NOMO-1 (cell line): ENCODE measurements around the gene SPATA46.

Source experiments
- DNase-seq, 2 experiments: peaks; one replicate each; lab custom pipeline; 2025; ENCODE audit not compliant: unreplicated experiment in 2 of 2; lab: John Stamatoyannopoulos, UW

Gene SPATA46

DNA sequence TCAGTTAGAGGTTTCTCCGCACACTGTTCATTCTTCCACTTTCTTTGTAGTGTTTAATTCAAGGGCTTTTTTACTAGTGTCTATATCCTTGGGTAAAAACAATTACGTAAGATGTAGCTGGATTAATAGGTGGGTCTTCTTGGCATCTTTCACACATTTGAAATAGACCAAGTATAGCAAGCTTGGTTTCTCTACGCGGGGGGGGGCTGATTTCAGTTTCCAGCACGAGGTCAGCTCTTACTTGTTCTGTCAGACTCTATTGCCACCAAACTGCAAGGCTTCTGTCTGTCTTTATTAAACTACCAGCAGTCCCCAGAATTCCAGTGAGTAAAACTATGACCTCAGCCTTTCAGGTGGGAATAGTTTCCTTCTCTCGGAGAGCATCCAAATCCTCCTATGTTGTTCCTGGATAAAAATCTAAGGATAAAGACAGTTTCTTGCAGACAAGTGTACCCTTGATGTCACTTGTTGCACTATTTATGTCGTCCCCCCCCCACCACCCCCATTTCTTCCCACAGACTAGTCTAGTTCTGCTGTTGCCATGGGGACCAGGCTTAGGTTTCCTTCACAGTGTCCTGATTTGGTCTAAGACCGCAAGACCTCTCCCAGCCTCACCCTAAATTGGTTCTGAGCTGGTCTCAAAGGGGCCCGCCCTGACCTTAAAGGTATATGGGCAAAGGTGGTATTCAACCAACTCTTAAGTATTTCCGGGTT, 17.0 kb downstream of the SPATA46 start:
- no peak for DNase-seq

DNA sequence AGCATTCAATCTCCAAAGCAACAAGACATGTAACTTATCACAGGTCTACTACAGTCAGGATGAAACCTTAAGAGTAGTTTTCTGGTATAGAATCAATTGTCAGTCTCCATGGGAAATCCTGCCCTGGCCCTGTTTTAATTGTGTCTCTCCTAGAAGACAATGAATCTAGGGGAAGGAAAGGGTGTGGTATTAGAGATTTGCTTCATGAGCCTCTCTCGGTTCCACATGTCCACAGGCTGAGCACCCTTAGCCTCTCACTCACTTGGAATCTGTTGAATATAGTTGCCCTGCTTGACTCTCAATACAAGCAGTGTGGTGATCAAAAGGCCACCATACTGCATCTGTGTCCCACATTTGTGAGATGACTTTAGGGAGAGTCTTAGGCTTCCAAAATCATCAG, 17.7 kb downstream of the SPATA46 start:
- no peak for DNase-seq

DNA sequence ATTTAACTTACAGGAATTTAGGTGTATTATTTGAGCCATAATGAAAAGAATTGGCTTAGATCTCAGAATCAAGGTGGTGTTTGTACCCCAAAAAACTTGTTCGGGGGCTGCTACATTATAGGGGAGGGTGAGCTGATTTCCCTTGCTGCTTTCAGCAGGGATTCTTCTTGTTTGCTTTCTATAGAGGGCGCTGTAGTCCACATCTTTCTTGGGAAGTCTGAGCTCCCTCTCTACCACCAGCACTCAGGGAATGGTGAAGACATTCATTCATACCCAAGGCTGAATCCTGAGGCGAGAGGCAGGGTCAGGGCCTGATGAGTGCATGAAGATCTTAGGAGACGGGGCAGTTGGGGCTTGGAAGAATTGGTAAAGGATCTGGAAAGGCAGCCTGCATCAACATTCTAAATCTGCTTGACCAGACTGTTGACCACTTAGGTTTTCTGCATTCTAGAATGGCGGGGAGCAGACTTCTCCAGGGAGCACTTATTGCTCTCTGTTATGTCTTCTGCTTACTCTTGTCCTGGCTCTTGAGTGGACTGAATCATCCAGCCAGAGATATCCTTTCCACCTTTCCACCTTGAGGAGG, 18.9 kb downstream of the SPATA46 start:
- peak in 1 of 2 experiments; percentile 13 for DNase-seq

DNA sequence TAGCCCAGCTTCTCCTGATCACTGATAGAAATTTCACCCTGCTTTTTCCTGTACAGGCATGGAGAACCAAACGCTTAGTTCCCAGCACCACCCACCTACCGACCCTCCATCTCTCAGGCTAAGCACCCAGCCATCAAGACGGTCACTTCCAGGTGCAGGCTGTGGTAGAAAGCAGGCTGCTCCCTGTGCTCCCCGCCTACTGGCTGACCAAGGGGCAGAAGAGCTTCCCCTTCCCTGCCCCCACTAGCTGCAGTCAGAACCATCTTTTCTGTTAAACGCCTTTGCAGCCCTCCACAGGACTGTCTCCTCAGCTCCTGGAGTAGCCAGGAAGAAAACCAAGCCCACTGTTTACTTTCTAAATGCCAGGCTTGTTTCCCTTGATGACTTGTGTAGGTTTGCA, 23.0 kb downstream of the SPATA46 start:
- peak; percentile 7 to 18 for DNase-seq

DNA sequence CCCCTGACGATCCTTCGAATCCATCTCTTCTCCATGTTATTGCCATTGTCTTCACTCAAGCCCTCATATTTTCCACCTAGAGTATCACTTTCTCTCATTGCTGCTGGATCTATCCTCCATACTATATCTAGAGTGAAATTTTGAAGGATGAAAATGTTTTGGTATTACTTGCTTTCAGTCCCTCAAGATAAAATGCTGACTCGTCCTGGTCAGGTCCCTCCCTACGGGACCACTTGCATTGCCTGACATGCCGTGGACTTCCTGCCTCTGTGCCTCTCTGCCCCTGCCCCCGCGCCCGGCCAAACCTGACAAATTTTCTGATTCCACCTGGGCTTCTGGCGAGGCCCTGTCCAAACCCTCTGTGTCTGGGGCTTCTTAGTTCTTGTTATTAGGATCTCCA, 23.6 kb downstream of the SPATA46 start:
- no peak for DNase-seq

DNA sequence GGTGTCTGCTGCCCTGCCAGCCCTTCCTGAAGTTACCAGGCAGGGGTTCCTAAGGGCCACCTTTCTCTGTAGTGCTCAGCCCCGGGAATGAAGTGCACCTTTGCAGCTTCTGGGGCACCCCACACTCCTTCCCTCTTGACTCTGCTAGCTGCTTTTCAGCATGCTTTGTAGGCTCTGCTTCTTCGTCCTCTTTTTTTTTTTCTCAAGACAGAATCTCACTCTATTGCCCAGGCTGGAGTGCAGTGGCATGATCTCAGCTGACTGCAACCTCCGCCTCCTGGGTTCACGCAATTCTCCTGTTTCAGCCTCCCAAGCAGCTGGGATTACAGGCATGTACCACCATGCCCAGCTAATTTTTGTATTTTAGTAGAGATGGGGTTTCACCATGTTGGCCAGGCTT, 24.8 kb downstream of the SPATA46 start:
- peak; percentile 49 to 56 for DNase-seq

DNA sequence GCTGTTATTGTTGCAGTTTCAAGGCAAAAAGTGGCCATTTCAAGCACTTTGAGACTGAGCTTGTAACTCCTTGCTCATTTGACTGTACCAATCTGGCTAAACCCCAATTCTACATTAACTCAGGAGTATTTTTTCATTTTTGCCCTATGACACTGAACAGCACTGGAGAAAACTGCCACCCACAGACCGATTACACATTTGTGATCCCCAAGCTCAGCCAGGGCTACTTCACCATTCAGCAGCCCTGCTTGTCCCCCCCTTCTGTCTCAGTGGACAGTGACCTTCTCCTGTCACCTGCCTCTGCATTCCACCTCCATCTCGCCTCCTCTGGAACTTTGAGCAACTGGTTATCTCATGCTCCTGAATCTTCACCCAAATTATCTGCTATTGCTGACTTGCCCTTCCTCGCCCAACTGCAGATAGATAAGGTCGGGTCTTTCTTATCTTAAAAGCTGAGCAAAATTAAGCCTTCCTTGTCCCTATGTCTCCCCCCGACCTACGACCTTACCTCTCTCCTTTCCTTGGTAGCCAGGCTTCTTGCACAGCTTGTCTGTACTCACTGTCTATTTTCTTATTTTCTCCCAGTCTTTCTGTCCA, 25.3 kb downstream of the SPATA46 start:
- DNase-seq = no peak

DNA sequence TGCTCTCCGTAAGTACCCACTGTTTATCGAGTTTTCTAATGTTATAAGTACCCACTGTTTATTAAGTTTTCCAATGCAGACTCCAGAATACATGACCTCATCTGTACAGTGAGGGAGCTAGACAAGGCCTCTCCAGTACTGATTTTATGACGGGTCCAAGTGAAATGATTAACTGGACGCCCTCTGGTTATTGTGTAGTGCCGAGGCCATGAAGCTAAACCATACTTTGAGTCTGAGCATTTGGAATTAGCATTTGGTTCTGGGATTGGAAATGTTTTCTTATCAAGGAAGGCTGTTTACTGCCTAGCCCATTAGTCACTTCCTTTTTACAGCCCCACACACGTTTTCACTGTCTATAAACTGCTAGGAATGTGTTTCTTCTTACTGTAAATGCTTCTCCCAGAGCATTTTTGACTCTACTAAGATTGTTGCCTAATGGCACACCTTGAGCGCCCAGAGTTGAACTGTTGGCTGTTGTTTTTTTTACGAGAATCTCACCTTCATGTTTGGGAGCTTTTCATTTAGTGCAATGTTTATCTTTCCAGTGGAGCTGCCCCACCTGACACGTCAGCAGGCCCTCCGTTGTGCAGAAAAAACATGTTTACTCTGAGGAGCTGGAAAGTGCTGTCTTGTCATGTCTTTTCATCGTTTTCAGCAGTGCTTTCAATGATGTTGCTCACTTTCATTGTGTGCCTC, 26.9 kb downstream of the SPATA46 start:
- DNase-seq = no peak

DNA sequence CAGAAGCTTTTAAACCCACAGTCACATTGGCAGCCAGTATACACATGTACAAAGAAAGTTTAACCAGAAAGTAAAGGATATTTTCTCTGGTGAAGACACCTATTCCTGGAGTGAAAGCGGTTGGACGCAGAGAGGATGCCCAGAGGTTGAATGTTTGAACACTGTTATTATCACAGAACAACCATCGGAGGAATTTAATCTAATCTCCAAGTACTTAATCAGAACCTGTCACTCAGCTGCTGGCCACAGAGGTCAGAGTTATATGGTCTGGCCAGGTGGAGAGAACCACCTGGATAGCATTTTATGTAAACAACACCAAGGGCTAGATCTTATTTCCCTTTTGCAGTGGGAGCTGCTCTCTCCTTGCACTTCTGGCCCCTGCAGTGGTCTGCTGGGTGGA, 29.4 kb downstream of the SPATA46 start:
- no peak for DNase-seq

DNA sequence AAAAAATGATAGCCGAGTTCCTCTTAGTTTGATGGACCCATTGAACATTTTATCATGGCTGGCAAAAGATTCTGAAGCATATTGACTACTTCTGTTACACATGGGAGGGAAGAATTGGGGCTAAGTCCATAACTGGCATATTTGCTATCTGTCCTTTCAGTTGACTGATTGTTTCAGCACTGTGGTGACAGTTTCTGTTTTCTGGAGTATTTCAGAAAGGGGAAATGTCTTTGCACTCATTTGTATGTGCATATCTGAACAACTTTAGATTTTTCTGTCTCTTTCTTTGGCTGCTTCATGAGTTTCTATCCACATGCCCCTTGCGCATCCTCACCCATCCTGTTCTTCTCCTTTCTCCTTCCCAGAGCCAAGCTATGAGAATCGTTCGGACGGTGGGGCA, 33.2 kb downstream of the SPATA46 start:
- peak in 1 of 2 experiments; percentile 4 for DNase-seq

DNA sequence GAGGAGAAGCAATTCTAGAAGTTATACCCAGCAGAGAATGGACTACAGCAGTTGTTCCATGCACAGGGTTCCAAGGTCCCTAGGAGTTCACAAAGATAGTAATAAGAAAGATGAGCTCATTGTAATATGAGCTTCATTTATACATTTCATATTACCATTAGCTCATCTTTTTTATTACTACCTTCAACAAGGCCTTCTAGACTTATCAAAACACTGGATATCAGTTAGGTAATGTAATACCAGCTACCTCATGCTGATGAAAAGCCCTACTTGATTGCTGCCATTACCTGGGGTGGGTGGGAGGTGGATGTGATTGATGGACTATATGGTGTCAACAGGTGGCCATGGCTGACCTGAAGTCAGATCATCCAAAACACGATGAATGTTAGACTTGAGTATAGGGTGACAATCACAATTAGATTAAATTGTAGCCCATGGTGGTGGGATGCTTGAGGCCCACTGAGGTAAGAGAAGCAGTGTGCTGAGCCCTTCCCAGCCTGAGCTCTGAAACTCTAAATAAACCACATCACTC, 34.1 kb downstream of the SPATA46 start:
- no peak for DNase-seq

DNA sequence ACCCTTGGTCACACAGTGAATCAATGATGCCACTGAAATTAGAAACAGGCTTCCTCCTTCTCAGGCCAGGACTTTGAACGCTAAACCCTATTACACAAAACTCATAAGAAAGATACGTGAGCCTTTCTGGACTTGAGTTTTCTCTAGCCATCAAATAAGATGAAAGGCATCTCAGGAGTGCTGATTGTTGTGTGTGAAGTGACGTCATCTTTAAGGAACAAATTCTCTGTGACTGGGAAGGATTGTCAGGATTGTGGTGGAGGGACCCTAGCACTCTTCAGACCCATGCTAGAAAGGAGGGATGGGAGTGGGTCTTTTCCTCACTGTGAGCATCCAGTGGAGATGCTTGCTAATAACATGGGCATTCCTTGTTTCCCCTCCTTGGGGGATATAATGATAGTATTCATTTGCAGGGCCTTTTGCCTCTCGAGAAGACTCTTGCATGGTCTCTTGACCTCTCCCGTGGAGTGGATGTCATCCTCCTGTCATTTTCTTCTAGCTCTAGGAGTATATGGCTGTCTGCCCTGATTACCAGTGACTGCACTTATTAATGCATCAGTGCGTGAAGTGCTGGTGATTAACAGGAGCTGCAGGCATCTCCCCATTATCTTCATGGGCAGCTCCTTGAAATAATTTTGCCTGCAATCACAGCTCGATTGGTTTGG, 39.9 kb downstream of the SPATA46 start:
- DNase-seq = no peak

DNA sequence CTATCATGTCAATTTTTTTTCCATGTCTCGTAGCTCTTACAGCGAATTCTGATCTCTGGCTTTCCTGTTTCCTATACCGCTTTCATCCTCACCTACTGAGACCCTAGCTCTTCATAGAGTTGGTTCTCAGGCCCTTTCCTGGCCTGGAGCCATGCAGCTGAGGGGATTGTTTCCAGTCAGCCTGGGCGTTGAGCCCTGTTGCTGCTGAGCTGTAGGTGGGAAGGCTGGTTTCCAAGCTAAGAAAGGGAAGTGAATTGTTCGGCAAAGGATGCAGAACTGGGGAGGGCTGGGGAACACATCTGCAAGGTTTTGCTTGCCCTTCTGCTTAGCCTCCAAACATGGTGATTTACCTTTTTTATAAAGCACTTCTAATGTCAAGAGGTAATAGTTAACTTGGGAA, 41.5 kb downstream of the SPATA46 start:
- DNase-seq = no peak

DNA sequence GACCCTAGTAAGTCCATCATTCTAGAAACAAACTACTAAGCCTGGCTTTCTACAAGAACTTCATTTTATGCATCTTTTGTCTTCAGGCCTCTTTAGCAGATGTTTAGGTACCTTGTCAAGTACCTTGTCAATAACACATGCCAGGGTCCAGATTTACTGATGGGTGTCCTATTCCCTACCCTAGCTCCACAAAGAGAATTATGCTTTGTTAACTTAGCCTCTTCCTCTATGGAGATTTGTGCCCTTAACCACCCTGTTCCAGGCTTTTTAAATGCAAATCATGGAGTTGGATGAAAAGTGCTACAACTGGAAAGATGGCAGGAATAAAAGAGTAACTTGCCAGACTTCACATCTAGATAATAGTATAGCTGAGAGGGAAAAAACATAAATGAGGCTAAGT, 42.7 kb downstream of the SPATA46 start:
- DNase-seq = no peak

DNA sequence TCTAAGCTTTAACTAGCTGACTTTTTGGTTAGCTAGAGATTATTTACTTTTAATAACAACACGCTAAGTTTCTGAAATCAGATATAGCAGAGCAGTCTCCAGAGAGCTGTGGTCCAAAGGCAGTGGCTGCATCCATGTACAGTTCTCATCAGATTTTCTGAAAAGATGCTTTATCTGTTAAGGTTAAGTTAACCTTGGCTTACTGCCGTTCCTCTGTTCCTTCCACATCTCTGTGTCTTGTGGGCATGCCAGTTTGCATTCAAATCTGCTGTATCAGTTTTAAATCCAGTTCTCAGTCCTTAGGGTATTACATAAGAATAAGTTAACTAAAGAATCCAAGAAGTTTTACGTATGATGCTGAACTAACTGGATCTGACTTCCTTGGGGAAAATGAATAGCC, 46.8 kb downstream of the SPATA46 start:
- DNase-seq = no peak

DNA sequence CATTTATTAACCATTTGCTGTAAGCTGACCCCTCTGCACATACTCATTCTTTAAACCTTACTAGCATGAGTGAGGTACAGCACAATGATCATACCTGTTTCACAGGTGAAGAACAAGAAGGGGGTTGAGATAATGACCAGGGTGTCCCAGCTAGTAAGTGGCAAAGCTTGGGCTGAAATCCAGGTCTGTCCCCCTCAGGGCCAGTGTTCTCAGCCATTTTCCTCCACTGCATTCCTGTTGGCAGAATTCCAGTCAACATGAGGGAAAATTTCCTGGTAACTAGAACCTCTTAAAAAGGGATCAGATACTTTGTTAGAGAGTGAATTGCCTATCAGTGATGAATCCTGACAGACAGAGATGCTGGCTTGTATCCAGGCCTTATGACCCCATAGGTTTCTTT, 48.1 kb downstream of the SPATA46 start:
- no peak for DNase-seq

DNA sequence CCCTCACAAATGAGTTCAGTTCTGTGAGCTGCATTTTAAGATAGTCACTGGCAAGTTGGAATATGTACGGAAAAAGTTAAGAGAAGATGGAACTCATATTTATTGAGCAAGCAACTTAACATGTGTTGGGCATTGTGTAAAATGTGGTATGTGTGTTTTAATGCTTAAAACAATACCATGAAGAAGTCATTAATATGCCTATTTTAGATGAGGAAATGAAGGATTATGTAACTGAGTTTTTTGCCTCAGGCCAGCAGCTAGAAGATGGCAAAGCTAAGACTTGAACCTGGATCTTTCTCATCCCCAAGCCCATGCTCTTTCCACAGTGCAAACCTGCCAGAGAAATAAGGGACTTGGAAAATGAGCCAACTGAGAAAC, 48.9 kb downstream of the SPATA46 start:
- DNase-seq = peak; percentile 68 to 77

DNA sequence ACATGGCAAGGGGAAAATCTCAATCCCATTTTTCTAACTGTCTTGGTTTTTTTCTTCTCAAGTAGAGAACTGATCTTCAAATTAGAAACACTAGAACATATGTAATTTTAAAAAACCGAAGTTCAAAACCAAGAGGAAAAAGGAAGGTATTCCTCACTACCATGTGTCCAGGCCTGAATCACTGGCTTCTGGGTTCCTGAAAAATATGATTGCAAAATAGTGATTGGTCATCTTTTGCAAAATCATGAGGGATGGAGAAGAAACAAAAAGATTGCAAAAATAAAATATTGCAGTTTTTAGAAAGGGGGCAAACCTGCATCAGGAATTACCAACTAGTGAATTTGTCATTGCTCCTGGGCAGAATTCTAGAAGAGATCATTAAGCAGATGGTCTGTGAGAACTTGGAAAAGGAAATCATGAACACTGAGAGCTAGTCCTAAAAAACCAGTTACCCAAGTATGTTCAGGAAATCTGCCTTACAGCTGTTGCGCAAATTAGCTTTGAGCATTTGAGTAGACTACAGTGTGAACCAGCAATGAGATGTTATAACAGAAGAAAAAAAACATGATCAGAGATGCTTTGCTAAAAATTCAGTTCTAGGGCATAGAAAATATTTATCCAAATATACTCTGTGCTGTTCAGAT, 49.4 kb downstream of the SPATA46 start:
- DNase-seq = peak; percentile 40 to 64

DNA sequence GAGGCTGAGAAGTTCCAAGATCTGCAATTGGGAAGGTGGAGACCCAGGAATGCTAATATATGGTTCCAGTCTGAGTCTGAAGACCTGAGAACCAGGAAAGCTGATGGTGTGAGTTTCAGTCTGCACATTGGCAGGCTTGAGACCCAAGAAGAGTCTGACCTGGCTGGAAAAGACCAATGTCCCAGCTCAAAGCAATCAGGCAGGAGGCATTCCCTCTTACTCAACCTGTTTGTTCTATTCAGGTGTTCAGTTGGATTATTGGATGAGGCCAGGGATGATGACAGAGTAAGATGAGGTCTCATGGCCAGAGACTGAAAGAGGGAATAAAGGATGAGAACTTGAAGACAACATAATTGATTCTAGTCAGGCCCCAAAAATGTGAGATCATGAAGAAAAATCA, 50.1 kb downstream of the SPATA46 start:
- DNase-seq = no peak

DNA sequence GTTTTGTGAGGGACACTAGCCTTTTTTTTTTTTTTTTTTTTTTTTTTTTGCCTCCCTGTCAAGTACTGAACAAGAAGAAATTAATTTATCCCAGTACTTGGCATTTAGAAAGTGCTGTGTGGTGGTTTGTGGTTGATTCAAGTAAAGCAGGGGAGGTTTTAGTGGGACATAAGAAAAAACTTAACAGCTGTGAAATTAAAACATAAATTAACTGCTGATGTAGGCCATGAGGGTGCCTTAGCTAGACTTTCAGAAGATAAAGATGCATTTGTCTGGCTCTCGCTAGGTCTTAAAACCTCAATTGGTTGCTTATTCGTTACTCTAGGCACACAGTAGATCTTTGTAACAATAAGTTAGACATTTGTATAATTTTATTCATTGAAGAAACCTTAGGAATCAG, 52.3 kb downstream of the SPATA46 start:
- no peak for DNase-seq
